OCI-LY1 (cell line): ENCODE results near the gene CTXND2.

Experiments used
- EZH2 ChIP-seq: fragments of 200-600 bp; sonication (generic), shearing (Covaris generic); IDR thresholded peaks from 2 replicates; pipeline ENCODE4 v1.8.0; 2017; ENCODE audit warnings: borderline replicate concordance, mixed run types, mild to moderate bottlenecking, antibody characterized with exemption, low read length, moderate library complexity, mixed read lengths
- TF ChIP-seq, protein P1 (sequence below): fragments of 200-600 bp; sonication (generic), shearing (Covaris generic); IDR thresholded peaks from 2 replicates; pipeline ENCODE4 v1.5.1; 2017; ENCODE audit warnings: mild to moderate bottlenecking, antibody characterized with exemption, low read length, moderate library complexity, mixed read lengths

DNA sequence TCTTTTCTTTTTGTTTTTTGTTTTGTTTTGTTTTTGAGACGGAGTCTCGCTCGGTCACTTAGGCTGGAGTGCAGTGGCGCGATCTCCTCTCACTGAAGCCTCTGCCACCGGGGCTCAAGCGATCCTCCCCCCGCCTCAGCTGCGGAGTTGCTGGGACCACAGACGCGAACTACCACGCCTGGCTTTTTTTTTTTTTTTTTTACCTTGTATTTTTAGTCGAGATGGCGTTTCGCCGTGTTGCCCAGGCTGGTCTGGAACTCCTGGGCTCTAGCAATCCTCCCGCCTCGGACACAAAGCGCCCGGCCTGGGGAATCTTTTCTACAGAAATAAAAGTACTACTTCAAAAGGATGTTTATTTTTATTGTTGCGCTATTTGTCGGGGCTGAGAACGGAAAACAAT is 38.1 kb downstream of the CTXND2 start:
- TF ChIP-seq, protein P1, sequence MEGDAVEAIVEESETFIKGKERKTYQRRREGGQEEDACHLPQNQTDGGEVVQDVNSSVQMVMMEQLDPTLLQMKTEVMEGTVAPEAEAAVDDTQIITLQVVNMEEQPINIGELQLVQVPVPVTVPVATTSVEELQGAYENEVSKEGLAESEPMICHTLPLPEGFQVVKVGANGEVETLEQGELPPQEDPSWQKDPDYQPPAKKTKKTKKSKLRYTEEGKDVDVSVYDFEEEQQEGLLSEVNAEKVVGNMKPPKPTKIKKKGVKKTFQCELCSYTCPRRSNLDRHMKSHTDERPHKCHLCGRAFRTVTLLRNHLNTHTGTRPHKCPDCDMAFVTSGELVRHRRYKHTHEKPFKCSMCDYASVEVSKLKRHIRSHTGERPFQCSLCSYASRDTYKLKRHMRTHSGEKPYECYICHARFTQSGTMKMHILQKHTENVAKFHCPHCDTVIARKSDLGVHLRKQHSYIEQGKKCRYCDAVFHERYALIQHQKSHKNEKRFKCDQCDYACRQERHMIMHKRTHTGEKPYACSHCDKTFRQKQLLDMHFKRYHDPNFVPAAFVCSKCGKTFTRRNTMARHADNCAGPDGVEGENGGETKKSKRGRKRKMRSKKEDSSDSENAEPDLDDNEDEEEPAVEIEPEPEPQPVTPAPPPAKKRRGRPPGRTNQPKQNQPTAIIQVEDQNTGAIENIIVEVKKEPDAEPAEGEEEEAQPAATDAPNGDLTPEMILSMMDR: no peak
- no peak for TF ChIP-seq EZH2
